Caco-2 (cell line): ENCODE data around the gene AMOTL1. TPM values are rescaled to one million over a fixed set of nuclear protein-coding genes. Genes with fewer than 3 reads are reported as not detected.

Experiments used
- BruUV-seq: library from RNA; stranded (reverse); fragments of 400-500 nt; replicated peaks from 2 replicates; lab custom pipeline; 2021; lab: Mats Ljungman, UMichigan
- CTCF ChIA-PET: fragments of 300-600 bp; sonication (Branson Sonifier 250); formaldehyde crosslinking; loops from one replicate; lab custom pipeline; 2022; ENCODE audit warnings: antibody characterized with exemption; lab: Charles Lee
- POLR2A ChIA-PET: fragments of 300-600 bp; sonication (Branson Sonifier 250); formaldehyde crosslinking; loops from one replicate; lab custom pipeline; 2022; ENCODE audit warnings: antibody characterized with exemption; lab: Charles Lee
- DNase-seq, 2 experiments: peaks; one replicate each; pipeline versions ENCODE4 v3.0.0 to v3.0.0-alpha.2; 2020 to 2022
- H3K27me3 ChIP-seq: replicated peaks from 2 replicates; pipeline ENCODE4 v1.6.0; 2011; ENCODE audit warnings: low read length; ENCODE audit not compliant: control insufficient read depth, insufficient read depth
- H3K36me3 ChIP-seq: 2 replicates; pipeline ENCODE4 v1.5.1; 2011; ENCODE audit warnings: low read length; ENCODE audit not compliant: control insufficient read depth, insufficient read depth
- H3K4me1 ChIP-seq: fragments of 250-450 bp; sonication (Bioruptor Pico); 2 replicates; pipeline ENCODE4 v1.5.1; 2020; ENCODE audit warnings: mild to moderate bottlenecking
- H3K4me3 ChIP-seq: 2 replicates; pipeline ENCODE4 v1.5.1; 2011; ENCODE audit warnings: low read depth, mild to moderate bottlenecking, control low read depth, low read length
- H3K9me3 ChIP-seq: fragments of 250-450 bp; sonication (Bioruptor Pico); 2 replicates; pipeline ENCODE4 v1.5.1; 2020; ENCODE audit warnings: mild to moderate bottlenecking, moderate library complexity
- H3K27ac Mint-ChIP-seq: one replicate; pipeline ENCODE4 v1.8.0; 2022; ENCODE audit warnings: mixed read lengths; ENCODE audit not compliant: unreplicated experiment
- H3K27me3 Mint-ChIP-seq: one replicate; pipeline ENCODE4 v1.8.0; 2022; ENCODE audit warnings: mixed read lengths; ENCODE audit not compliant: insufficient read depth, unreplicated experiment
- H3K36me3 Mint-ChIP-seq: one replicate; pipeline ENCODE4 v1.8.0; 2022; ENCODE audit warnings: mild to moderate bottlenecking, mixed read lengths; ENCODE audit not compliant: insufficient read depth, unreplicated experiment
- H3K4me1 Mint-ChIP-seq: one replicate; pipeline ENCODE4 v1.8.0; 2022; ENCODE audit warnings: low read depth, mixed read lengths; ENCODE audit not compliant: unreplicated experiment
- H3K4me3 Mint-ChIP-seq: one replicate; pipeline ENCODE4 v1.8.0; 2022; ENCODE audit warnings: mild to moderate bottlenecking, moderate library complexity, mixed read lengths; ENCODE audit not compliant: unreplicated experiment
- H3K9me3 Mint-ChIP-seq: one replicate; pipeline ENCODE4 v1.8.0; 2022; ENCODE audit warnings: mixed read lengths; ENCODE audit not compliant: unreplicated experiment
- intact Hi-C: fragments of 100-400 bp; cut with micrococcal nuclease; formaldehyde crosslinking; loops from one replicate; pipeline ENCODE4 v1.10.0; 2022; ENCODE audit not compliant: unreplicated experiment
- total RNA-seq: library from RNA; stranded (reverse); gene quantifications from 2 replicates; pipeline ENCODE4 v1.2.3, GENCODE V29; 2022
- TF ChIP-seq, protein P1 (sequence below), 2 experiments: fragments of 200-600 bp in 1 of 2; IDR thresholded peaks; 1 replicate in 1 of 2; 2 replicates in 1 of 2; pipeline versions ENCODE4 v1.5.1 to v1.8.0; 2011 to 2022; ENCODE audit warnings: antibody characterized with exemption in 1 of 2, control low read depth in 1 of 2, inconsistent platforms in 1 of 2, low read depth in 1 of 2, low read length in 1 of 2, mild to moderate bottlenecking in 1 of 2, moderate library complexity in 1 of 2; ENCODE audit not compliant: insufficient read depth in 1 of 2, severe bottlenecking in 1 of 2, unreplicated experiment in 1 of 2

The AMOTL1 gene
- total RNA-seq, 1 experiment from 2014 or later, result 60.8 TPM

DNA sequence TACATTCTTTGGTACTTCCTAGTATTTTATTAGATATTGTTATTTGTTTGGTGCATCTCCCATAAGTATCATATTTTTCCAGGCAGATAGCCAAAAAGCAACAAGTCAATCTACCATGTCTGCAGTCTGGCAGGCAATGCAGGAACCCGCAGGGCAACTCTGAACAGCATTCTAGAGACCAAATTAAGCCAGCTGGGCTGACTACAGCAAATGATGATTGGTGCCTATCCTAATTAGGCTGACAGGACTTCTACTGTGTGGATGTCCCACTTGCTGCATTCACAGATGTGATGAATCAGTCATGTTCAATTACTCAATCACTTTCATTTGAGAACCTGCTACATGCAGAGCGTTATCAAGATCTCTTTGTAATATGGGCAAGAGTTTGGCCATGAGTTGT, 40.3 kb upstream of the AMOTL1 start:
- Mint-ChIP-seq H3K4me1 (no peaks in the 10 kb centered on the region), H3K27me3 (no peaks in the 10 kb centered on the region), H3K4me3 (no peak overlapping the region), H3K9me3 (no peaks in the 10 kb centered on the region), H3K36me3 (no peaks in the 10 kb centered on the region), H3K27ac (no peak overlapping the region)
- ChIA-PET POLR2A (no interaction called here), CTCF (no interaction called here)
- H3K4me3 ChIP-seq, result no peak overlapping the region
- intact Hi-C loops, result no loop called here
- H3K36me3 ChIP-seq, result no peaks in the 10 kb centered on the region
- no peaks in the 10 kb centered on the region for H3K9me3 ChIP-seq
- H3K4me1 ChIP-seq, result peaks cover 13% of the 10 kb centered on the region; the same call in 1 of the 2 replicates
- TF ChIP-seq, protein P1, sequence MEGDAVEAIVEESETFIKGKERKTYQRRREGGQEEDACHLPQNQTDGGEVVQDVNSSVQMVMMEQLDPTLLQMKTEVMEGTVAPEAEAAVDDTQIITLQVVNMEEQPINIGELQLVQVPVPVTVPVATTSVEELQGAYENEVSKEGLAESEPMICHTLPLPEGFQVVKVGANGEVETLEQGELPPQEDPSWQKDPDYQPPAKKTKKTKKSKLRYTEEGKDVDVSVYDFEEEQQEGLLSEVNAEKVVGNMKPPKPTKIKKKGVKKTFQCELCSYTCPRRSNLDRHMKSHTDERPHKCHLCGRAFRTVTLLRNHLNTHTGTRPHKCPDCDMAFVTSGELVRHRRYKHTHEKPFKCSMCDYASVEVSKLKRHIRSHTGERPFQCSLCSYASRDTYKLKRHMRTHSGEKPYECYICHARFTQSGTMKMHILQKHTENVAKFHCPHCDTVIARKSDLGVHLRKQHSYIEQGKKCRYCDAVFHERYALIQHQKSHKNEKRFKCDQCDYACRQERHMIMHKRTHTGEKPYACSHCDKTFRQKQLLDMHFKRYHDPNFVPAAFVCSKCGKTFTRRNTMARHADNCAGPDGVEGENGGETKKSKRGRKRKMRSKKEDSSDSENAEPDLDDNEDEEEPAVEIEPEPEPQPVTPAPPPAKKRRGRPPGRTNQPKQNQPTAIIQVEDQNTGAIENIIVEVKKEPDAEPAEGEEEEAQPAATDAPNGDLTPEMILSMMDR (IDR thresholded peaks at IDR 0.05; ENCODE audit: insufficient read depth in 1 of 2, low read depth in 1 of 2, low read length in 1 of 2, severe bottlenecking in 1 of 2, unreplicated experiment in 1 of 2), result no peak
- BruUV-seq, result no TSS peak
- no peaks in the 10 kb centered on the region for H3K27me3 ChIP-seq
- DNase-seq, result no peak

DNA sequence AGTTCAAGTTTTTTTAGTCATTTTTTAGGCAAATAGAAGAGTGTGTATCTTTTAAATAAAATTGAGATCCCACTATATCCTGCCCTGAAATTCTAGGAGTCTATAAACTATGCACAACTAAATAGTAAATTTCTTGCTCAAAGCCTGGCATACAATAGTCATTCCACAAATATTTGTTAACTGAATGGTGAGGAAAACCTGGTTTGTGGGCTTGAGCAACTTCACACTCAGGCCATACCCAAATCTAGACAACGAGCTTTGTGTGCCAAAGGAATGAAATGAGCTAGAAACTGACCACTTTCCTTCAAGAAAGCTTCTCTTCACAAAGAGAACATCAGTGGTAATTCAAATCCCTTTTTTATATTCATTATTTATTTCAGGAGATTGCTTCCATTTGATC, 39.6 kb upstream of the AMOTL1 start:
- no TSS peak for BruUV-seq
- no peak for DNase-seq
- intact Hi-C loops, result no loop called here
- Histone ChIP-seq H3K4me1 (peaks cover 13% of the 10 kb centered on the region; the same call in 1 of the 2 replicates), H3K9me3 (no peaks in the 10 kb centered on the region), H3K27me3 (no peaks in the 10 kb centered on the region), H3K4me3 (no peak overlapping the region), H3K36me3 (no peaks in the 10 kb centered on the region)
- Mint-ChIP-seq H3K27me3 (no peaks in the 10 kb centered on the region), H3K27ac (no peak overlapping the region), H3K4me3 (no peak overlapping the region), H3K4me1 (no peaks in the 10 kb centered on the region), H3K36me3 (no peaks in the 10 kb centered on the region), H3K9me3 (no peaks in the 10 kb centered on the region)
- CTCF ChIA-PET, result no interaction called here
- POLR2A ChIA-PET, result no interaction called here
- TF ChIP-seq, protein P1 (IDR thresholded peaks at IDR 0.05; ENCODE audit: insufficient read depth in 1 of 2, low read depth in 1 of 2, low read length in 1 of 2, severe bottlenecking in 1 of 2, unreplicated experiment in 1 of 2), result no peak

DNA sequence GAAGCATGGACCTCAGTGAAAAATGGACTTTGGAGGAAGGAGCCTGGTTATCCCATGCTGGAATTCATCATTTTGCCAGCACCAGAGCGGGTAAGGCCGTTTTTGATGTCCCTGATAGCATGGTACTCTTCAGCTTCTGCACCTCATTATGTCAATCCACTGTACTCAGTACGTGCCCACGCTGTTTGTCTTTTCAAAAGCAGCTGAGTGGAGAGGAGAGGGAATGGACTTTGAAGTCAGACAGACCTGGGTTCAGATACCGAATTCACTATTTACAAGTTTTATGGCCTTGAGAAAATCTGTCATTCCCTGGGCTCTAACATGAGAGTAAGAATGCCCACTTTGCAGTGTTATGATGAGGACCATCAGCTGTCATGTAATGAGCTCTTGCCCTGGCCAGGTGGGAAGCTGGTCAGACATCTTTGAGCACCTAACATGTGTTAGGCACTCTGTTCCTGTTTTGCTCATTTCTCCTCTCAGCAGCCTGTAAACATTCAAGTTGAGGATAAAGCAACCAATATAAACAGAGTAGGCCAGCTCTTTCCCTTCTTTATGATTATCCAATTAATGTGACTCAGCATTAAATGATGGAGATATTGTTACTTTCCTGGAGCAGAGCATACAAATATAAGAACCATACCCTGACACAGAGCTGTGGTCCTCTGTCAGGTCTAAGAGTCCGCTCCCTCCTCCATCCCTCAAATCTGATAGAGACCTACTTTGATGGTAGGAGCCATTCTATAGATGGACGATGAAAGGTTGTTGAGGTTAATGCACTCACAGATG, 39.0 kb upstream of the AMOTL1 start:
- ChIA-PET POLR2A (no interaction called here), CTCF (no interaction called here)
- no peak for DNase-seq
- Mint-ChIP-seq H3K4me3 (no peak overlapping the region), H3K36me3 (no peaks in the 10 kb centered on the region), H3K27ac (no peak overlapping the region), H3K9me3 (no peaks in the 10 kb centered on the region), H3K4me1 (no peaks in the 10 kb centered on the region), H3K27me3 (no peaks in the 10 kb centered on the region)
- H3K36me3 ChIP-seq, result no peaks in the 10 kb centered on the region
- intact Hi-C loops, result no loop called here
- H3K4me3 ChIP-seq, result no peak overlapping the region
- H3K9me3 ChIP-seq, result no peaks in the 10 kb centered on the region
- peaks cover 14% of the 10 kb centered on the region for H3K4me1 ChIP-seq
- no TSS peak for BruUV-seq
- TF ChIP-seq, protein P1 (IDR thresholded peaks at IDR 0.05; ENCODE audit: insufficient read depth in 1 of 2, low read depth in 1 of 2, low read length in 1 of 2, severe bottlenecking in 1 of 2, unreplicated experiment in 1 of 2), result no peak
- no peaks in the 10 kb centered on the region for H3K27me3 ChIP-seq
